Adrenal gland (tissue), 5 donors: ENCODE results near the gene RNASEL.

Experiments
- POLR2A ChIP-seq, 2 donors: fragments of 450-650 bp; IDR thresholded peaks; one replicate each; pipeline ENCODE4 v1.6.1; 2017; ENCODE audit warnings: antibody characterized with exemption in 2 of 2, mild to moderate bottlenecking in 2 of 2, moderate library complexity in 1 of 2
- TF ChIP-seq, protein P1 (sequence below), 6 experiments: fragments of 450-650 bp in 4 of 6; fragments of 200-600 bp in 2 of 6; sonication (generic) in 1 of 6; IDR thresholded peaks; 1 replicate in 5 of 6; 2 replicates in 1 of 6; pipeline versions ENCODE4 v1.5.1 to v1.8.0; 2016 to 2021; ENCODE audit warnings: antibody characterized with exemption in 6 of 6, mild to moderate bottlenecking in 2 of 6, moderate library complexity in 1 of 6
- donor health status: DM: no; HTN: no; CAD: no.

DNA sequence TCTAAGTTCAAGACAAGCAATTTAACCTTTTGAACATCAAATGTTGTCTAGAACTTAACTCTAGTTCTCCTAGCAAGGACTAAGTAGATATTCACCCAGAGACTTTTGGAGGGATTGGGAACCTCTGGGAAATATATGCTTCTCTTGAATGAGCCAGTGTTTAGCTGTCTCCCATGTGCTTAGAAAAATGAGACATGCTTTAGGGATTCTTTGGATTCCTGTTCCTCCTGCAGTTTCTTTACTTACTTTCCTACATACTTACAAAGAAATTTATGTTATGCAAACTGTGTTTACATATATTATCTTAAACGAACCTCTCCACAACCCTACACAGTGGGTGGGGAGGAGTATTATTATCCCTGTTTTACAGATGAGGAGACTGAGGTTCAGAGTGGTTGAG is 39.2 kb downstream of the RNASEL start:
- TF ChIP-seq POLR2A (IDR thresholded peaks at IDR 0.05), result no peak
- TF ChIP-seq, protein P1, sequence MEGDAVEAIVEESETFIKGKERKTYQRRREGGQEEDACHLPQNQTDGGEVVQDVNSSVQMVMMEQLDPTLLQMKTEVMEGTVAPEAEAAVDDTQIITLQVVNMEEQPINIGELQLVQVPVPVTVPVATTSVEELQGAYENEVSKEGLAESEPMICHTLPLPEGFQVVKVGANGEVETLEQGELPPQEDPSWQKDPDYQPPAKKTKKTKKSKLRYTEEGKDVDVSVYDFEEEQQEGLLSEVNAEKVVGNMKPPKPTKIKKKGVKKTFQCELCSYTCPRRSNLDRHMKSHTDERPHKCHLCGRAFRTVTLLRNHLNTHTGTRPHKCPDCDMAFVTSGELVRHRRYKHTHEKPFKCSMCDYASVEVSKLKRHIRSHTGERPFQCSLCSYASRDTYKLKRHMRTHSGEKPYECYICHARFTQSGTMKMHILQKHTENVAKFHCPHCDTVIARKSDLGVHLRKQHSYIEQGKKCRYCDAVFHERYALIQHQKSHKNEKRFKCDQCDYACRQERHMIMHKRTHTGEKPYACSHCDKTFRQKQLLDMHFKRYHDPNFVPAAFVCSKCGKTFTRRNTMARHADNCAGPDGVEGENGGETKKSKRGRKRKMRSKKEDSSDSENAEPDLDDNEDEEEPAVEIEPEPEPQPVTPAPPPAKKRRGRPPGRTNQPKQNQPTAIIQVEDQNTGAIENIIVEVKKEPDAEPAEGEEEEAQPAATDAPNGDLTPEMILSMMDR (IDR thresholded peaks at IDR 0.05), result no peak
